H9 (cell line): ENCODE measurements around the gene WDR73. TPM values are rescaled to one million over a fixed set of nuclear protein-coding genes. Genes with fewer than 3 reads are reported as not detected.
A peak's percentile ranks its signal among the peaks of the same experiment; 100 is the strongest.

Experiments
- DNase-seq: peaks from one replicate; pipeline ENCODE4 v3.0.0-alpha.2; 2017
- H2AFZ ChIP-seq: one replicate; pipeline ENCODE4 v1.6.1; 2013; ENCODE audit warnings: mild to moderate bottlenecking, low read length, control low read depth, moderate library complexity
- H2AK5ac ChIP-seq: 2 replicates; pipeline ENCODE4 v1.6.1; 2013; ENCODE audit warnings: low read length, control low read depth, mixed read lengths; ENCODE audit not compliant: insufficient read length
- H2BK120ac ChIP-seq: one replicate; pipeline ENCODE4 v1.6.1; 2013; ENCODE audit warnings: low read depth, mild to moderate bottlenecking, low read length, control low read depth, inconsistent platforms; ENCODE audit not compliant: poor library complexity, severe bottlenecking
- H2BK12ac ChIP-seq: 2 replicates; pipeline ENCODE4 v1.6.1; 2013; ENCODE audit warnings: low read length, control low read depth, mixed read lengths, low read depth; ENCODE audit not compliant: insufficient read length
- H2BK15ac ChIP-seq: 2 replicates; pipeline ENCODE4 v1.6.1; 2013; ENCODE audit warnings: low read depth, low read length, control low read depth
- H2BK20ac ChIP-seq: one replicate; pipeline ENCODE4 v1.6.1; 2013; ENCODE audit warnings: low read depth, mild to moderate bottlenecking, low read length, control low read depth, inconsistent platforms; ENCODE audit not compliant: poor library complexity, severe bottlenecking
- H2BK5ac ChIP-seq: 2 replicates; pipeline ENCODE4 v1.6.1; 2013; ENCODE audit warnings: low read length, control low read depth, mixed read lengths; ENCODE audit not compliant: insufficient read length
- H3K14ac ChIP-seq: 2 replicates; pipeline ENCODE4 v1.6.1; 2013; ENCODE audit warnings: low read length, control low read depth; ENCODE audit not compliant: insufficient read depth
- H3K18ac ChIP-seq: 2 replicates; pipeline ENCODE4 v1.6.1; 2013; ENCODE audit warnings: low read depth, mild to moderate bottlenecking, mixed read lengths, low read length, control low read depth; ENCODE audit not compliant: insufficient read length
- H3K23ac ChIP-seq: 2 replicates; pipeline ENCODE4 v1.6.1; 2013; ENCODE audit warnings: low read length, control low read depth, mixed read lengths, low read depth; ENCODE audit not compliant: insufficient read length
- H3K23me2 ChIP-seq: 2 replicates; pipeline ENCODE4 v1.6.1; 2013; ENCODE audit warnings: low read depth, mild to moderate bottlenecking, mixed read lengths, low read length, control low read depth; ENCODE audit not compliant: insufficient read length, poor library complexity, severe bottlenecking
- H3K27ac ChIP-seq: 2 replicates; pipeline ENCODE4 v1.5.1; 2013; ENCODE audit warnings: low read length, control low read depth, mixed read lengths, low read depth; ENCODE audit not compliant: insufficient read length
- H3K27me3 ChIP-seq: 2 replicates; pipeline ENCODE4 v1.6.1; 2013; ENCODE audit warnings: low read length, control low read depth, inconsistent platforms; ENCODE audit not compliant: insufficient read depth
- H3K4ac ChIP-seq: 2 replicates; pipeline ENCODE4 v1.6.1; 2013; ENCODE audit warnings: low read depth, mild to moderate bottlenecking, control low read depth, inconsistent platforms, low read length, moderate library complexity
- H3K4me1 ChIP-seq: 2 replicates; pipeline ENCODE4 v1.6.1; 2013; ENCODE audit warnings: low read length, control low read depth, inconsistent platforms; ENCODE audit not compliant: insufficient read depth
- H3K4me2 ChIP-seq: 2 replicates; pipeline ENCODE4 v1.6.1; 2013; ENCODE audit warnings: low read length, control low read depth, mixed read lengths; ENCODE audit not compliant: insufficient read length, insufficient read depth
- H3K56ac ChIP-seq: 2 replicates; pipeline ENCODE4 v1.6.1; 2013; ENCODE audit warnings: low read depth, mild to moderate bottlenecking, mixed read lengths, low read length, control low read depth; ENCODE audit not compliant: insufficient read length
- H3K79me1 ChIP-seq: 2 replicates; pipeline ENCODE4 v1.6.1; 2013; ENCODE audit warnings: low read depth, mild to moderate bottlenecking, moderate library complexity, low read length, control low read depth, inconsistent platforms; ENCODE audit not compliant: insufficient read depth, poor library complexity, severe bottlenecking
- H3K79me2 ChIP-seq: 2 replicates; pipeline ENCODE4 v1.6.1; 2013; ENCODE audit warnings: low read length, control low read depth, inconsistent platforms; ENCODE audit not compliant: insufficient read depth
- H3K9ac ChIP-seq: 2 replicates; pipeline ENCODE4 v1.6.1; 2013; ENCODE audit warnings: low read length, control low read depth, mixed read lengths; ENCODE audit not compliant: insufficient read length; ENCODE audit errors: extremely low read depth
- H3K9me3 ChIP-seq: one replicate; pipeline ENCODE4 v1.6.1; 2013; ENCODE audit warnings: low read depth, low read length, inconsistent platforms; ENCODE audit not compliant: control insufficient read depth
- H3T11ph ChIP-seq: one replicate; pipeline ENCODE4 v1.6.1; 2013; ENCODE audit warnings: mild to moderate bottlenecking, low read length, control low read depth, inconsistent platforms
- H4K20me1 ChIP-seq: one replicate; pipeline ENCODE4 v1.6.1; 2013; ENCODE audit not compliant: control insufficient read depth, insufficient read length, insufficient read depth
- H4K5ac ChIP-seq: 2 replicates; pipeline ENCODE4 v1.6.1; 2013; ENCODE audit warnings: low read depth, mild to moderate bottlenecking, mixed read lengths, low read length, control low read depth; ENCODE audit not compliant: insufficient read length
- H4K8ac ChIP-seq: replicated peaks from 2 replicates; pipeline ENCODE4 v1.6.1; 2013; ENCODE audit warnings: low read length, control low read depth, mixed read lengths, low read depth; ENCODE audit not compliant: insufficient read length
- H4K91ac ChIP-seq: 2 replicates; pipeline ENCODE4 v1.6.1; 2013; ENCODE audit warnings: low read depth, mild to moderate bottlenecking, moderate library complexity, mixed read lengths, low read length, control low read depth; ENCODE audit not compliant: insufficient read length
- H3K27ac Mint-ChIP-seq, 3 experiments: 2 replicates in 2 of 3; 3 replicates in 1 of 3; pipeline ENCODE4 v1.8.0; 2020 to 2021; ENCODE audit warnings: mixed read lengths in 3 of 3, mild to moderate bottlenecking in 1 of 3, moderate library complexity in 1 of 3
- H3K27me3 Mint-ChIP-seq: 2 replicates; pipeline ENCODE4 v1.8.0; 2021; ENCODE audit warnings: low read depth, mild to moderate bottlenecking, moderate library complexity, mixed read lengths
- H3K36me3 Mint-ChIP-seq, 3 experiments: 2 replicates in 2 of 3; 3 replicates in 1 of 3; pipeline ENCODE4 v1.8.0; 2020 to 2021; ENCODE audit warnings: low read depth in 3 of 3, mixed read lengths in 3 of 3; ENCODE audit not compliant: insufficient read depth in 1 of 3
- H3K4me1 Mint-ChIP-seq, 2 experiments: 2 replicates each; pipeline ENCODE4 v1.8.0; 2020; ENCODE audit warnings: mixed read lengths in 2 of 2
- H3K4me3 Mint-ChIP-seq, 2 experiments: 2 replicates in 1 of 2; 3 replicates in 1 of 2; pipeline ENCODE4 v1.8.0; 2020 to 2021; ENCODE audit warnings: mild to moderate bottlenecking in 2 of 2, mixed read lengths in 2 of 2, moderate library complexity in 1 of 2
- H3K9me3 Mint-ChIP-seq, 2 experiments: 2 replicates in 1 of 2; 3 replicates in 1 of 2; pipeline ENCODE4 v1.8.0; 2020; ENCODE audit warnings: mild to moderate bottlenecking in 2 of 2, mixed read lengths in 2 of 2, moderate library complexity in 1 of 2
- CTCF ChIP-seq: fragments of 200-600 bp; sonication (generic); conservative IDR thresholded peaks from 3 replicates; pipeline ENCODE4 v1.8.0; 2021; ENCODE audit warnings: antibody characterized with exemption, mild to moderate bottlenecking
- WGBS: extraction: QIAGEN DNeasy Blood & Tissue Kit; methylation state at CpG from one replicate; pipeline ENCODE4 v1.1.7; 2013; ENCODE audit warnings: missing lambda C conversion rate, low lambda C conversion rate, mixed read lengths; ENCODE audit not compliant: insufficient read length; ENCODE audit errors: extremely low coverage; 5-methylcytosine and 5-hydroxymethylcytosine counted together
- total RNA-seq: library from RNA; stranded (reverse); gene quantifications from 2 replicates; pipeline ENCODE4 v1.2.1, GENCODE V29; 2021

WDR73 gene
- total RNA-seq, 1 experiment from 2014 or later: 41.6 TPM

GRCh38 chr15:84631706-84632272 lies 22.3 kb downstream of the WDR73 start:
- H3K79me2 ChIP-seq: no peaks in the 10 kb centered on the region
- H2AFZ ChIP-seq: no peak overlapping the region
- no peak overlapping the region for H2BK15ac ChIP-seq
- no peak overlapping the region for H3K56ac ChIP-seq
- H2BK20ac ChIP-seq: no peak overlapping the region
- H2AK5ac ChIP-seq: no peak overlapping the region
- H3K23me2 ChIP-seq: peaks cover 16% of the 10 kb centered on the region
- no peak overlapping the region for H3K14ac ChIP-seq
- H4K20me1 ChIP-seq: peaks cover 3% of the 10 kb centered on the region
- H3K9me3 ChIP-seq: no peaks in the 10 kb centered on the region
- no peak overlapping the region for H3K27ac ChIP-seq
- H3K9ac ChIP-seq: no peak overlapping the region
- Mint-ChIP-seq H3K4me3 (peak overlapping the region; percentile 88 to 92), H3K9me3 (no peaks in the 10 kb centered on the region), H3K4me1 (peaks cover 23 to 32% of the 10 kb centered on the region in 2 experiments), H3K27me3 (peaks cover 36% of the 10 kb centered on the region), H3K27ac (peak overlapping the region in 1 of 3 experiments; percentile 96; a peak in 3 of 7 replicates), H3K36me3 (peaks cover 6 to 11% (median 8%) of the 10 kb centered on the region in 3 experiments; a peak in 6 of 7 replicates)
- H3K4me1 ChIP-seq: peaks cover 11% of the 10 kb centered on the region; the same call in 1 of the 2 replicates
- H2BK12ac ChIP-seq: no peak overlapping the region
- WGBS: no CpG with 5 or more reads among the region's 7 CpGs
- H3K4ac ChIP-seq: no peak overlapping the region
- H3T11ph ChIP-seq: no peak overlapping the region
- no peaks in the 10 kb centered on the region for H3K79me1 ChIP-seq
- no peak overlapping the region for H2BK120ac ChIP-seq
- H3K27me3 ChIP-seq: no peaks in the 10 kb centered on the region; the same call in 1 of the 2 replicates
- peak overlapping the region; percentile 57 for H3K4me2 ChIP-seq
- H2BK5ac ChIP-seq: no peak overlapping the region
- no peak for TF ChIP-seq CTCF
- H4K5ac ChIP-seq: no peak overlapping the region
- no peak overlapping the region for H4K8ac ChIP-seq
- H3K18ac ChIP-seq: no peak overlapping the region
- H3K23ac ChIP-seq: no peak overlapping the region
- H4K91ac ChIP-seq: no peak overlapping the region
- no peak for DNase-seq
